Measurements from ENCODE around the gene PLEK. TPM values are rescaled to one million over a fixed set of nuclear protein-coding genes. Genes with fewer than 3 reads are reported as not detected.
"Not testable (repeated sequence)": the region's sequence is repeated elsewhere in the genome, so short reads cannot be mapped to it uniquely, and the experiment has no call there.

The PLEK gene
- total and polyA plus RNA-seq, 2 experiments from 2014 or later, result 0.92 to 0.93 TPM

DNA sequence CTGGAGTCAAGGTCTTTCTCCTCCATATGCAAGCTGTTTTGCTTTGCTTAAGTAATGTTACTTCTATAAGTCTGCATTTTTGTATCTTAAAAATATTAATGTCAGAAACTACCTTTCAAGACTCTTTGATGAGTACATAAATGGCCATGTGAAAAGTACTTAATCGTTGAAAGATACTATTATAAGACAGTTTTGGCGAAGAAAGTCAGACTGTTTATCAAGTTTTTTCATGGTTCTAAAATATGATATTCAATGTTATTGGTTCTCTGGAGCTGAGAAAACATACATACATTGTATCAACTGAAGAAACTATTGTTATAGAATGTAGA lies 76.9 kb downstream of the PLEK start:
- H3K79me2 ChIP-seq, result no peaks in the 10 kb centered on the region
- no peak for TF ChIP-seq EZH2phosphoT487 (IDR thresholded peaks at IDR 0.05; ENCODE audit: low read depth, severe bottlenecking, unreplicated experiment)
- no peak for TF ChIP-seq CTCF (IDR thresholded peaks at IDR 0.05; ENCODE audit: poor library complexity)
- no peak for TF ChIP-seq EZH2 (IDR thresholded peaks at IDR 0.05; ENCODE audit: borderline replicate concordance)

DNA sequence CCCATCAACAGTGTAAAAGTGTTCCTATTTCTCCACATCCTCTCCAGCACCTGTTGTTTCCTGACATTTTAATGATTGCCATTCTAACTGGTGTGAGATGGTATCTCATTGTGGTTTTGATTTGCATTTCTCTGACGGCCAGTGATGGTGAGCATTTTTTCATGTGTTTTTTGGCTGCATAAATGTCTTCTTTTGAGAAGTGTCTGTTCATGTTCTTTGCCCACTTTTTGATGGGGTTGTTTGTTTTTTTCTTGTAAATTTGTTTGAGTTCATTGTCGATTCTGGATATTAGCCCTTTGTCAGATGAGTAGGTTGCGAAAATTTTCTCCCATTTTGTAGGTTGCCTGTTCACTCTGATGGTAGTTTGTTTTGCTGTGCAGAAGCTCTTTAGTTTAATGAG lies 81.3 kb downstream of the PLEK start:
- not testable (repeated sequence) for H2AFZ ChIP-seq; H3K4me1 ChIP-seq (ENCODE audit: insufficient read depth); H3K79me2 ChIP-seq; H3K27ac ChIP-seq; H3K27me3 ChIP-seq; H3K9me2 ChIP-seq (replicated peaks; ENCODE audit: insufficient read depth); H3K36me3 ChIP-seq (replicated peaks; ENCODE audit: insufficient read depth, low read depth); DNase-seq (ENCODE audit: low spot score); H3K4me3 ChIP-seq; H4K20me1 ChIP-seq (ENCODE audit: insufficient read depth, poor library complexity, severe bottlenecking); H3K4me2 ChIP-seq; H3K9me3 ChIP-seq (ENCODE audit: low read depth)
- WGBS (ENCODE audit: low lambda C conversion rate, missing lambda C conversion rate), result 86% methylated on average over 2 of the region's 3 CpGs

More for the DNA sequence above, 76.9 kb downstream of the PLEK start:
- H3K4me1 ChIP-seq (ENCODE audit: insufficient read depth), result no peaks in the 10 kb centered on the region
- H4K20me1 ChIP-seq (ENCODE audit: insufficient read depth, poor library complexity, severe bottlenecking), result no peaks in the 10 kb centered on the region
- no peak overlapping the region for H2AFZ ChIP-seq
- H3K9me3 ChIP-seq (ENCODE audit: low read depth), result no peaks in the 10 kb centered on the region
- no peak overlapping the region for H3K27ac ChIP-seq
- H3K27me3 ChIP-seq, result no peaks in the 10 kb centered on the region
- H3K4me3 ChIP-seq, result no peak overlapping the region
- 95% methylated on average over 2 of the region's 2 CpGs for WGBS (ENCODE audit: low lambda C conversion rate, missing lambda C conversion rate)
- H3K4me2 ChIP-seq, result no peak overlapping the region
- no peaks in the 10 kb centered on the region for H3K9me2 ChIP-seq (replicated peaks; ENCODE audit: insufficient read depth)
- H3K36me3 ChIP-seq (replicated peaks; ENCODE audit: insufficient read depth, low read depth), result no peaks in the 10 kb centered on the region
- DNase-seq (ENCODE audit: low spot score), result no peak

Other genes starting within 250 kb of the PLEK start
- gene PNO1, start 207.4 kb upstream of the PLEK start, total RNA-seq, result 15.5 and 19.1 TPM in 2 replicates
- 20.7 and 22.9 TPM in 2 replicates for gene PNO1, start 207.4 kb upstream of the PLEK start, polyA plus RNA-seq
- 35.1 and 46.5 TPM in 2 replicates for gene PPP3R1, start 112.8 kb upstream of the PLEK start, total RNA-seq
- 3.5 and 5.1 TPM in 2 replicates for gene PPP3R1, start 112.8 kb upstream of the PLEK start, polyA plus RNA-seq
- 5.8 and 7.9 TPM in 2 replicates for gene CNRIP1, start 45.3 kb upstream of the PLEK start, total RNA-seq
- 3.1 and 8.6 TPM in 2 replicates for gene CNRIP1, start 45.3 kb upstream of the PLEK start, polyA plus RNA-seq
- gene FBXO48, start 102.0 kb downstream of the PLEK start, total RNA-seq, result 0.83 and 0.84 TPM in 2 replicates
- 0.36 and 0.58 TPM in 2 replicates for gene FBXO48, start 102.0 kb downstream of the PLEK start, polyA plus RNA-seq
- 4.9 and 5.0 TPM in 2 replicates for gene APLF, start 102.3 kb downstream of the PLEK start, total RNA-seq
- gene APLF, start 102.3 kb downstream of the PLEK start, polyA plus RNA-seq, result 1.5 TPM in 2 replicates

Measured in hepatocyte (in vitro differentiated cells).